Measurements from ENCODE around the gene NCSTN. TPM values are rescaled to one million over a fixed set of nuclear protein-coding genes. Genes with fewer than 3 reads are reported as not detected.

The NCSTN gene
- total RNA-seq, 1 experiment from 2014 or later, result 93.7 TPM

DNA sequence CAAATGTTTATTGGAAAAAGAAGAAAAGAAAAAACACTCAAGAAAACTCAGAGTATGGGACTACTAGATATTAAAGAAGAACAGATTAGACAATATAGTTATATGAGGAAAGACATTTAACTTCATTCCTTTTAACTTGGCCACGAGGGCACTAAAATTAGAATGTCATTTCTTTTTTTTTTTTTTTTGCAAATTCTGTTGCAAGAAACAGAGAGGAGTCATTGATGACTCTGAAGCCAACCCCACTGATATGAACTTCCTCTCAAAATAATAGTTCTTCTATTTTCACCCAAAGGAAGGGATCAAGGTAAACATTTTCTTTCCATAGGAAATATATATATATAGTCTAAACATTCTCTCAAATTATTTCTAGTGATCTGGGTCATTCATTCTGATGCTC, 33.6 kb upstream of the NCSTN start:
- no TSS peak for BruUV-seq (replicated peaks)
- Histone ChIP-seq H3K4me1 (ENCODE audit: control insufficient read depth, insufficient read depth, low read length) (no peaks in the 10 kb centered on the region), H3K4me3 (ENCODE audit: low read depth in 2 of 2, low read length in 2 of 2) (no peak overlapping the region), H3K27ac (ENCODE audit: low read length) (no peak overlapping the region), H3K36me3 (ENCODE audit: control insufficient read depth, insufficient read depth, low read length) (peaks cover 58% of the 10 kb centered on the region), H3K9me3 (ENCODE audit: control insufficient read depth, insufficient read depth, low read depth, low read length) (no peaks in the 10 kb centered on the region), H3K27me3 (ENCODE audit: control insufficient read depth, insufficient read depth, low read length) (no peaks in the 10 kb centered on the region)
- CTCF ChIA-PET, result no interaction called here
- POLR2A ChIA-PET, result no interaction called here
- TF ChIP-seq, protein P1, sequence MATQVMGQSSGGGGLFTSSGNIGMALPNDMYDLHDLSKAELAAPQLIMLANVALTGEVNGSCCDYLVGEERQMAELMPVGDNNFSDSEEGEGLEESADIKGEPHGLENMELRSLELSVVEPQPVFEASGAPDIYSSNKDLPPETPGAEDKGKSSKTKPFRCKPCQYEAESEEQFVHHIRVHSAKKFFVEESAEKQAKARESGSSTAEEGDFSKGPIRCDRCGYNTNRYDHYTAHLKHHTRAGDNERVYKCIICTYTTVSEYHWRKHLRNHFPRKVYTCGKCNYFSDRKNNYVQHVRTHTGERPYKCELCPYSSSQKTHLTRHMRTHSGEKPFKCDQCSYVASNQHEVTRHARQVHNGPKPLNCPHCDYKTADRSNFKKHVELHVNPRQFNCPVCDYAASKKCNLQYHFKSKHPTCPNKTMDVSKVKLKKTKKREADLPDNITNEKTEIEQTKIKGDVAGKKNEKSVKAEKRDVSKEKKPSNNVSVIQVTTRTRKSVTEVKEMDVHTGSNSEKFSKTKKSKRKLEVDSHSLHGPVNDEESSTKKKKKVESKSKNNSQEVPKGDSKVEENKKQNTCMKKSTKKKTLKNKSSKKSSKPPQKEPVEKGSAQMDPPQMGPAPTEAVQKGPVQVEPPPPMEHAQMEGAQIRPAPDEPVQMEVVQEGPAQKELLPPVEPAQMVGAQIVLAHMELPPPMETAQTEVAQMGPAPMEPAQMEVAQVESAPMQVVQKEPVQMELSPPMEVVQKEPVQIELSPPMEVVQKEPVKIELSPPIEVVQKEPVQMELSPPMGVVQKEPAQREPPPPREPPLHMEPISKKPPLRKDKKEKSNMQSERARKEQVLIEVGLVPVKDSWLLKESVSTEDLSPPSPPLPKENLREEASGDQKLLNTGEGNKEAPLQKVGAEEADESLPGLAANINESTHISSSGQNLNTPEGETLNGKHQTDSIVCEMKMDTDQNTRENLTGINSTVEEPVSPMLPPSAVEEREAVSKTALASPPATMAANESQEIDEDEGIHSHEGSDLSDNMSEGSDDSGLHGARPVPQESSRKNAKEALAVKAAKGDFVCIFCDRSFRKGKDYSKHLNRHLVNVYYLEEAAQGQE (IDR thresholded peaks at IDR 0.05; ENCODE audit: insufficient read depth in 1 of 2, low read depth in 2 of 2, low read length in 1 of 2), result no peak
- TF ChIP-seq TCF7L2 (IDR thresholded peaks at IDR 0.05; ENCODE audit: low read depth, low read length) (no peak), POLR2AphosphoS5 (IDR thresholded peaks at IDR 0.05; ENCODE audit: low read depth, low read length) (no peak), SIN3A (IDR thresholded peaks at IDR 0.05; ENCODE audit: borderline replicate concordance, insufficient read depth, low read depth, low read length) (no peak)
- TF ChIP-seq, protein P2, sequence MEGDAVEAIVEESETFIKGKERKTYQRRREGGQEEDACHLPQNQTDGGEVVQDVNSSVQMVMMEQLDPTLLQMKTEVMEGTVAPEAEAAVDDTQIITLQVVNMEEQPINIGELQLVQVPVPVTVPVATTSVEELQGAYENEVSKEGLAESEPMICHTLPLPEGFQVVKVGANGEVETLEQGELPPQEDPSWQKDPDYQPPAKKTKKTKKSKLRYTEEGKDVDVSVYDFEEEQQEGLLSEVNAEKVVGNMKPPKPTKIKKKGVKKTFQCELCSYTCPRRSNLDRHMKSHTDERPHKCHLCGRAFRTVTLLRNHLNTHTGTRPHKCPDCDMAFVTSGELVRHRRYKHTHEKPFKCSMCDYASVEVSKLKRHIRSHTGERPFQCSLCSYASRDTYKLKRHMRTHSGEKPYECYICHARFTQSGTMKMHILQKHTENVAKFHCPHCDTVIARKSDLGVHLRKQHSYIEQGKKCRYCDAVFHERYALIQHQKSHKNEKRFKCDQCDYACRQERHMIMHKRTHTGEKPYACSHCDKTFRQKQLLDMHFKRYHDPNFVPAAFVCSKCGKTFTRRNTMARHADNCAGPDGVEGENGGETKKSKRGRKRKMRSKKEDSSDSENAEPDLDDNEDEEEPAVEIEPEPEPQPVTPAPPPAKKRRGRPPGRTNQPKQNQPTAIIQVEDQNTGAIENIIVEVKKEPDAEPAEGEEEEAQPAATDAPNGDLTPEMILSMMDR (IDR thresholded peaks at IDR 0.05), result no peak
- intact Hi-C loops (cut with micrococcal nuclease; ENCODE audit: unreplicated experiment) (no loop called here), in situ Hi-C loops (cut with HindIII; ENCODE audit: low pct_unique_long_range_greater_than_20kb, low sequenced_read_pairs) (no loop called here)
- ATAC-seq (no peak), DNase-seq (ENCODE audit: low read depth, low spot score) (no peak)

DNA sequence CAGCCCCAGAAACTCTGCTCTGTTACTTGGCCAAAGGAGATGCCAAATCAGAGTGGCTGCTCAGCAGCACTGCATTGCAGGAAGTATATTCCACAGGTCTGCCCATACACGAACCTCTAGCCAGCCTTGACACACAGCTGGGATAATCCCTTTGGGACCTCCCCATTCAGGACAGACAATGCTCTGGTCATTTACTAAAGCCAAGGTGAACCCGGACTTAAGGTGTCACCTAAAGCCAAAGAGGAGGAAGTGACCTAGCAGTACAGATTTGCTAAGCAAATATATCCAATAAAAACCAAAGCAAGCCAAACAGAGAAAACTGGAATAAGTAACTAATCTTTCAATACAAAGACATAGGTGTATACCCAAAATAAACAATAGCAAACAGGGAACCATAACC, 27.8 kb upstream of the NCSTN start:
- TF ChIP-seq TCF7L2 (IDR thresholded peaks at IDR 0.05; ENCODE audit: low read depth, low read length) (no peak), POLR2AphosphoS5 (IDR thresholded peaks at IDR 0.05; ENCODE audit: low read depth, low read length) (no peak), SIN3A (IDR thresholded peaks at IDR 0.05; ENCODE audit: borderline replicate concordance, insufficient read depth, low read depth, low read length) (no peak)
- TF ChIP-seq, protein P2 (IDR thresholded peaks at IDR 0.05), result no peak
- TF ChIP-seq, protein P1 (IDR thresholded peaks at IDR 0.05; ENCODE audit: insufficient read depth in 1 of 2, low read depth in 2 of 2, low read length in 1 of 2), result no peak
- ChIA-PET POLR2A (no interaction called here), CTCF (no interaction called here)
- Histone ChIP-seq H3K27me3 (ENCODE audit: control insufficient read depth, insufficient read depth, low read length) (no peaks in the 10 kb centered on the region), H3K9me3 (ENCODE audit: control insufficient read depth, insufficient read depth, low read depth, low read length) (no peaks in the 10 kb centered on the region), H3K4me1 (ENCODE audit: control insufficient read depth, insufficient read depth, low read length) (no peaks in the 10 kb centered on the region), H3K4me3 (ENCODE audit: low read depth in 2 of 2, low read length in 2 of 2) (no peak overlapping the region), H3K36me3 (ENCODE audit: control insufficient read depth, insufficient read depth, low read length) (peaks cover 26% of the 10 kb centered on the region), H3K27ac (ENCODE audit: low read length) (no peak overlapping the region)
- intact Hi-C loops (cut with micrococcal nuclease; ENCODE audit: unreplicated experiment) (no loop called here), in situ Hi-C loops (cut with HindIII; ENCODE audit: low pct_unique_long_range_greater_than_20kb, low sequenced_read_pairs) (no loop called here)
- BruUV-seq (replicated peaks), result no TSS peak
- DNase-seq (ENCODE audit: low read depth, low spot score) (no peak), ATAC-seq (no peak)

Data from Panc1 (cell line).